Loucy (cell line): ENCODE measurements around the gene SH3PXD2A.

ENCODE experiments used
- H2AFZ ChIP-seq: fragments of 200-600 bp; sonication (generic); 2 replicates; pipeline ENCODE4 v1.6.0; 2016; ENCODE audit warnings: antibody characterized with exemption, mild to moderate bottlenecking, low read length, moderate library complexity
- H3F3A ChIP-seq: fragments of 200-600 bp; 2 replicates; pipeline ENCODE4 v1.6.0; 2016; ENCODE audit warnings: antibody characterized with exemption, low read depth, mild to moderate bottlenecking
- H3K27me3 ChIP-seq: fragments of 200-600 bp; sonication (generic); 2 replicates; pipeline ENCODE4 v1.6.1; 2014; ENCODE audit warnings: low read length, mild to moderate bottlenecking; ENCODE audit not compliant: insufficient read depth, poor library complexity, severe bottlenecking
- H3K36me3 ChIP-seq: fragments of 200-600 bp; sonication (generic); 2 replicates; pipeline ENCODE4 v1.6.1; 2016; ENCODE audit warnings: low read length; ENCODE audit not compliant: insufficient read depth
- H3K4me1 ChIP-seq: fragments of 200-600 bp; sonication (generic); 2 replicates; pipeline ENCODE4 v1.5.1; 2014; ENCODE audit warnings: low read length, mild to moderate bottlenecking; ENCODE audit not compliant: insufficient read depth, poor library complexity, severe bottlenecking
- H3K4me2 ChIP-seq: fragments of 200-600 bp; sonication (generic); 2 replicates; pipeline ENCODE4 v1.6.0; 2014; ENCODE audit warnings: antibody characterized with exemption, low read length, low read depth, mild to moderate bottlenecking; ENCODE audit not compliant: poor library complexity, severe bottlenecking
- H3K4me3 ChIP-seq: fragments of 200-600 bp; sonication (generic); 2 replicates; pipeline ENCODE4 v1.5.1; 2014; ENCODE audit warnings: low read length, mild to moderate bottlenecking, mixed read lengths; ENCODE audit not compliant: poor library complexity, severe bottlenecking
- H3K79me2 ChIP-seq: fragments of 200-600 bp; sonication (generic); 2 replicates; pipeline ENCODE4 v1.6.1; 2014; ENCODE audit warnings: low read length; ENCODE audit not compliant: insufficient read depth
- H3K9ac ChIP-seq: fragments of 200-600 bp; sonication (generic); 2 replicates; pipeline ENCODE4 v1.6.0; 2014; ENCODE audit warnings: mild to moderate bottlenecking, low read depth, low read length, moderate library complexity; ENCODE audit not compliant: poor library complexity, severe bottlenecking
- H3K9me2 ChIP-seq: fragments of 200-600 bp; sonication (generic); replicated peaks from 2 replicates; pipeline ENCODE4 v1.6.1; 2016; ENCODE audit warnings: low read depth, low read length, mixed read lengths
- H3K9me3 ChIP-seq: fragments of 200-600 bp; sonication (generic); 2 replicates; pipeline ENCODE4 v1.6.1; 2014; ENCODE audit warnings: mild to moderate bottlenecking, antibody characterized with exemption, low read length, low read depth; ENCODE audit not compliant: insufficient read depth
- H4K20me1 ChIP-seq: fragments of 200-600 bp; sonication (generic); 2 replicates; pipeline ENCODE4 v1.6.0; 2014; ENCODE audit warnings: antibody characterized with exemption, low read length, mild to moderate bottlenecking; ENCODE audit not compliant: insufficient read depth, poor library complexity, severe bottlenecking
- CTCF ChIP-seq: fragments of 200-600 bp; sonication (generic); conservative IDR thresholded peaks from 2 replicates; pipeline ENCODE4 v1.5.1; 2014; ENCODE audit warnings: mild to moderate bottlenecking, antibody characterized with exemption, low read length
- EZH2phosphoT487 ChIP-seq: fragments of 200-600 bp; IDR thresholded peaks from 2 replicates; pipeline ENCODE4 v1.6.1; 2018; ENCODE audit warnings: antibody characterized with exemption, mild to moderate bottlenecking, moderate library complexity, borderline replicate concordance

SH3PXD2A gene

GRCh38 chr10:103691723-103692435 lies 163.5 kb downstream of the SH3PXD2A start:
- no peak overlapping the region for H3K4me2 ChIP-seq

GRCh38 chr10:103691267-103691666 lies 164.1 kb downstream of the SH3PXD2A start:
- Histone ChIP-seq H3K4me2 (no peak overlapping the region), H4K20me1 (no peaks in the 10 kb centered on the region), H3K9me3 (no peaks in the 10 kb centered on the region), H3K9me2 (no peaks in the 10 kb centered on the region), H3K4me3 (no peak overlapping the region), H3F3A (no peaks in the 10 kb centered on the region), H3K4me1 (no peaks in the 10 kb centered on the region), H3K27me3 (no peaks in the 10 kb centered on the region), H3K9ac (no peak overlapping the region), H3K36me3 (no peaks in the 10 kb centered on the region), H2AFZ (no peak overlapping the region), H3K79me2 (no peaks in the 10 kb centered on the region)
- no peak for TF ChIP-seq CTCF
- no peak for TF ChIP-seq EZH2phosphoT487

More at GRCh38 chr10:103691723-103692435, 163.5 kb downstream of the SH3PXD2A start:
- H3K27me3 ChIP-seq, result no peaks in the 10 kb centered on the region
- H3K9ac ChIP-seq, result no peak overlapping the region
- H3K79me2 ChIP-seq, result no peaks in the 10 kb centered on the region
- TF ChIP-seq EZH2phosphoT487, result no peak
- no peak for TF ChIP-seq CTCF
- H3K4me3 ChIP-seq, result no peak overlapping the region
- H4K20me1 ChIP-seq, result no peaks in the 10 kb centered on the region
- H3K4me1 ChIP-seq, result no peaks in the 10 kb centered on the region
- no peaks in the 10 kb centered on the region for H3K9me3 ChIP-seq
- H3K36me3 ChIP-seq, result no peaks in the 10 kb centered on the region
- H3F3A ChIP-seq, result no peaks in the 10 kb centered on the region
- no peaks in the 10 kb centered on the region for H3K9me2 ChIP-seq
- no peak overlapping the region for H2AFZ ChIP-seq

- H2AFZ ChIP-seq, result no peak overlapping the region
- no peaks in the 10 kb centered on the region for H4K20me1 ChIP-seq
- no peak overlapping the region for H3K4me2 ChIP-seq
- H3K4me1 ChIP-seq, result no peaks in the 10 kb centered on the region
- H3F3A ChIP-seq, result no peaks in the 10 kb centered on the region
- H3K27me3 ChIP-seq, result no peaks in the 10 kb centered on the region
- H3K36me3 ChIP-seq, result no peaks in the 10 kb centered on the region
- no peaks in the 10 kb centered on the region for H3K9me2 ChIP-seq
- H3K9me3 ChIP-seq, result no peaks in the 10 kb centered on the region
- H3K4me3 ChIP-seq, result no peak overlapping the region
- no peaks in the 10 kb centered on the region for H3K79me2 ChIP-seq
- no peak for TF ChIP-seq EZH2phosphoT487
- TF ChIP-seq CTCF, result no peak
- H3K9ac ChIP-seq, result no peak overlapping the region
Observed at GRCh38 chr10:103690281-103690680, 165.1 kb downstream of the SH3PXD2A start.
